Amniotic stem cell (primary cell): ENCODE results near the gene PRKCB.

Source experiments
- DNase-seq: peaks from one replicate; lab custom pipeline; 2025; lab: John Stamatoyannopoulos, UW

The PRKCB gene

GRCh38 chr16:23836404-23837311 lies 875 bp downstream of the PRKCB start:
- no peak for DNase-seq

GRCh38 chr16:23837553-23838308 lies 1.9 kb downstream of the PRKCB start:
- no peak for DNase-seq

- no peak for DNase-seq
These were observed 2.8 kb downstream of the PRKCB start for GRCh38 chr16:23838485-23839142.

- DNase-seq, result no peak
These were observed 4.5 kb downstream of the PRKCB start for GRCh38 chr16:23840310-23840709.

GRCh38 chr16:23842137-23842600 lies 6.4 kb downstream of the PRKCB start:
- no peak for DNase-seq

DNA sequence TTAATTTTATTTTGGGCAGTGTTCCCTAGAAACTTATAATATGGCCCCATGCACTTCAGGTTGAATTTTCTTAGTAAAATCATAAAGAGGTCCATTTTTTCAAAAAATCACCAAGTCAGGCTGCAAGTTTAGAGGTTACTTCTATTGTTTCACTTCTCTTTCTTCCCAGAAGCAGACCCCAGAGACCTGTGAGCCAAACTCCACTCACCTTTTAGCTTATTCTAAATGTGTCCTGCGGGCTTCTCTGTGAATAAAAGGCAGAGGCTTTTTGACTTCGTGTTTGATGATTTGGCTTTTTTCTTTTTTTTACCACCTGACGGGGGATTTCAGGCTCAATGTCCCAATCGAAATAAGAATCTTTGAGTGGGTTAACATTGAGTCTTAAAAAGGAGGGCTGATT lies 7.4 kb downstream of the PRKCB start:
- no peak for DNase-seq

- DNase-seq, result no peak
These were observed 11.5 kb downstream of the PRKCB start for GRCh38 chr16:23847251-23847650.

GRCh38 chr16:23847948-23848347 lies 12.2 kb downstream of the PRKCB start:
- no peak for DNase-seq

DNA sequence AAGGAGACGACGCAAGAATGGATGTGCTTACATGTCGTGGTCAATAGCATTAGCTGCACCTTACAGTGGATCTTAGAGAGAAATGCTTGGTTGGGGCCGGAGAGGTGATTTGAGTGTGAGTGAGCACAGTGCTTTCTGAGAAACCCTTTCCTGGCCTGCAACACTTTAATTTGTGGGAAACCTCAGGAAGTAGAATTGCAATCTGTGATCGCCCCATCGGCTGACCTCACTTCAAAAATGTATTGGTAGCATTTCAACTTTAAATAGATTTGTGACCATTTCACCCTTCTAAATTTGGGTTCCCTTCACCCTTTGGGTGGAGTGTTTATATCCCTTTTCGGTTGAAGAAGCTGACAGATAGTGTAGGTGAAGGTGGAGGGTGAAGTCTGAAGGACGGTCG lies 13.2 kb downstream of the PRKCB start:
- no peak for DNase-seq

- DNase-seq, result no peak
These were observed 17.2 kb downstream of the PRKCB start for GRCh38 chr16:23852794-23853562.

GRCh38 chr16:23855010-23855409 lies 19.2 kb downstream of the PRKCB start:
- no peak for DNase-seq

GRCh38 chr16:23856251-23856709 lies 20.5 kb downstream of the PRKCB start:
- DNase-seq, result no peak

GRCh38 chr16:23857256-23857880 lies 21.6 kb downstream of the PRKCB start:
- DNase-seq, result no peak

GRCh38 chr16:23857881-23858269 lies 22.1 kb downstream of the PRKCB start:
- no peak for DNase-seq

- DNase-seq, result no peak
These were observed 22.8 kb downstream of the PRKCB start for GRCh38 chr16:23858542-23858941.

GRCh38 chr16:23859713-23860269 lies 24.0 kb downstream of the PRKCB start:
- no peak for DNase-seq

DNA sequence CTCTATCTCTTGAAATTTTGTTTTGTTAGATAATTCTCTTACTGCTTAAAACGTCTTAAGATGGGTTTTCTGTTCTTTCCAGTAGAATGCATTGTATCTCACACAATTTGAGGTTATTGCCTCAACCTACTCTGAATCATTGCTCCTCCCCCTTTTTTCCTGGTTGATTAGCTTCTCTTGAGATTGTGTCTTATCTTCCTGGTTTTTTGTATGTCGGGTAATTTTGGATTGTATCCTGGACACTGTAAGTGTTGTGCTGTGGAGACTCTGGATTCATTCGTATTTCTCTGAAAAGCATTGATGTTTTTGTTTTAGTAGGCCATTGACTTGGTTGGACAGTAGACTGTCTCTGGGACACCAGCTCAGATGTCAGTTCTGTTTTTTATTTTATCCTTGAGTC lies 26.1 kb downstream of the PRKCB start:
- DNase-seq, result no peak

- DNase-seq, result no peak
These were observed 26.8 kb downstream of the PRKCB start for GRCh38 chr16:23862556-23862955.

DNA sequence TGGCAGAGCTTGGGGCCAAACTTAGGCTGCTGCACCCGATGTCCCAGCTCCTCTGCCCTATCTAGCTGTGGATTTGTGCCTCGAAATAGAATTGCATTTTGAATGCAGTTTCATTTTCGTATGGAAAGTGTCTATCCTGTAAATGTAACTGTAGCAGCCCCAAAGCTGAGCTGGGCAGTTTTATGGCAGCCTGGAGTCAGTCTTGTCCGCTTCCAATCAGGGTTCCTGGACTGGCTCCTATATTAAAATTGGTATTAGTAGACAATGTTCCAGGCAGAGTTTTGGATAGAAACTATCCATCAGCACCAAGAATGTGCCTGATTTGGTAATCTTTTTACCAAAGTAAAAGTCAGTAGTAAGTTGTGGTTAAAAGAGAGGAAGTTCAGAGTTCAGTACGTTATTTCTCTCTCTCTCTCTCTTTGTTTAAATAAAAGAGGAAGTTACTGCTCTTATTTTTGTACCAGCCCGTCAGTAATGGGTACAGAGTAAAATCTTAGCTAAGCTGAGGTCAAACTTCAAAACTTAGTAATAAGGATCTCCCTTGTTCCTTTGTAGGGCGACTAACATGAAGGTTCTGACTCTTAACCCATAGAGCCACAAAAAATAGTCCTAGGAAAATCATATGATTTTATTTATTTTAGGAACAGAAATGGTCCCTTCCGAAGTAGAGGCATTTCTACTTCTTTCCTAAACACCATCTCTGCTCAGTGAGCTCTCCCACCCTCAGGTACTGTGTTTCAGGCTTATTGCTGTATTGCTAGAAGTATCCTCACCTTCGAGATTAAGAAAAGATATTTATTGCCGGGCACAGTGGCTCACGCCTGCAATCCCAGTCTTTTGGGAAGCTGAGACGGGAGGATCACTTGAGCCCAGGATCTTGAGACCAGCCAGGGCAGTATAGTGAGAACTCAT lies 28.0 kb downstream of the PRKCB start:
- no peak for DNase-seq

DNA sequence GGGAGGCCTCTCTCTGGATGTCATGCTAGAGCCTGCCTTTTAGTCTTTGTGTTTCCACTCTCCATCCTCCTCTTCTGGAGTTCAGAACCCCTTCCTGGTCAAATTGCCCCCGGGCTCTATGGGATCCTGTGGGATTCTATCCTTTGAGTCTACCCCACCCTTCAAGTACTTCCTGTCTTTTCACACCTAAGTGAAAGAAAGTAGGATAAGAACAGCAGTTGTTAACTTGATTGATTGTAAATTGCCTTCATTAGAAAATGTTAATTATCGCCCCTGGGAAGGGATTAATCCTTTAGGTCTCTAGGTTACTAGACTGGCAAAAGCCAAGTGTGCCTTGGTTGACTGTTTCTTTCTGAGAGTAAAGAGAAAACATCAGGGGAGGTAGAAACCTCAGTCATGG lies 30.1 kb downstream of the PRKCB start:
- DNase-seq, result no peak
